HL-60 (cell line): Measurements from ENCODE around the gene ARID5B.

Experiments used
- DNase-seq, 2 experiments: peaks; one replicate each; pipeline ENCODE4 v3.0.0-alpha.2; 2010 to 2020; ENCODE audit warnings: low read depth in 1 of 2, low spot score in 1 of 2
- H3K27ac ChIP-seq: fragments of 250-450 bp; sonication (Bioruptor Pico); replicated peaks from 2 replicates; pipeline ENCODE4 v1.5.1; 2020; ENCODE audit warnings: mild to moderate bottlenecking, moderate library complexity
- H3K27me3 ChIP-seq: fragments of 250-450 bp; sonication (Bioruptor Pico); 2 replicates; pipeline ENCODE4 v1.5.1; 2021; ENCODE audit warnings: mild to moderate bottlenecking, moderate library complexity; ENCODE audit not compliant: insufficient read depth, poor library complexity, severe bottlenecking
- H3K4me3 ChIP-seq: replicated peaks from 2 replicates; pipeline ENCODE4 v1.5.1; 2011; ENCODE audit warnings: mild to moderate bottlenecking, control low read depth, low read length; ENCODE audit not compliant: insufficient read depth
- CTCF ChIP-seq: IDR thresholded peaks from one replicate; pipeline ENCODE4 v1.5.1; 2011; ENCODE audit warnings: low read length, control low read depth, inconsistent platforms; ENCODE audit not compliant: insufficient read depth
- GABPA ChIP-seq: IDR thresholded peaks from 2 replicates; pipeline ENCODE4 v1.6.1; 2012; ENCODE audit warnings: low read depth
- POLR2AphosphoS5 ChIP-seq: IDR thresholded peaks from 2 replicates; pipeline ENCODE4 v1.6.1; 2012; ENCODE audit warnings: low read depth
- REST ChIP-seq: IDR thresholded peaks from 2 replicates; pipeline ENCODE4 v1.6.1; 2012; ENCODE audit warnings: low read depth; ENCODE audit not compliant: insufficient replicate concordance
- SPI1 ChIP-seq: IDR thresholded peaks from 2 replicates; pipeline ENCODE4 v1.6.1; 2012; ENCODE audit warnings: low read depth, mild to moderate bottlenecking, borderline replicate concordance

Gene ARID5B

GRCh38 chr10:61961278-61961677 is 59.8 kb downstream of the ARID5B start:
- TF ChIP-seq GABPA = no peak
- no peak for TF ChIP-seq SPI1
- Histone ChIP-seq H3K4me3 (no peak overlapping the region), H3K27me3 (no peaks in the 10 kb centered on the region), H3K27ac (no peak overlapping the region)
- DNase-seq = no peak

GRCh38 chr10:61962971-61963370 is 61.5 kb downstream of the ARID5B start:
- no peak for DNase-seq
- no peak overlapping the region for H3K4me3 ChIP-seq
- H3K27ac ChIP-seq = no peak overlapping the region
- TF ChIP-seq REST (no peak), SPI1 (no peak), CTCF (no peak), POLR2AphosphoS5 (no peak), GABPA (no peak)
- H3K27me3 ChIP-seq = no peaks in the 10 kb centered on the region

GRCh38 chr10:61963669-61964058 is 62.2 kb downstream of the ARID5B start:
- DNase-seq = no peak
- no peak overlapping the region for H3K27ac ChIP-seq
- no peak for TF ChIP-seq SPI1
- TF ChIP-seq GABPA = no peak
- TF ChIP-seq CTCF = no peak
- no peak for TF ChIP-seq REST
- no peak for TF ChIP-seq POLR2AphosphoS5
- no peak overlapping the region for H3K4me3 ChIP-seq
- no peaks in the 10 kb centered on the region for H3K27me3 ChIP-seq

GRCh38 chr10:61964059-61964709 is 62.7 kb downstream of the ARID5B start:
- TF ChIP-seq REST (no peak), CTCF (no peak), POLR2AphosphoS5 (no peak), SPI1 (no peak), GABPA (no peak)
- Histone ChIP-seq H3K27ac (no peak overlapping the region), H3K4me3 (no peak overlapping the region), H3K27me3 (no peaks in the 10 kb centered on the region)
- no peak for DNase-seq
